ENCODE measurements around the gene ANKRD16.
"Not testable (repeated sequence)": the region's sequence is repeated elsewhere in the genome, so short reads cannot be mapped to it uniquely, and the experiment has no call there.

The ANKRD16 gene

DNA sequence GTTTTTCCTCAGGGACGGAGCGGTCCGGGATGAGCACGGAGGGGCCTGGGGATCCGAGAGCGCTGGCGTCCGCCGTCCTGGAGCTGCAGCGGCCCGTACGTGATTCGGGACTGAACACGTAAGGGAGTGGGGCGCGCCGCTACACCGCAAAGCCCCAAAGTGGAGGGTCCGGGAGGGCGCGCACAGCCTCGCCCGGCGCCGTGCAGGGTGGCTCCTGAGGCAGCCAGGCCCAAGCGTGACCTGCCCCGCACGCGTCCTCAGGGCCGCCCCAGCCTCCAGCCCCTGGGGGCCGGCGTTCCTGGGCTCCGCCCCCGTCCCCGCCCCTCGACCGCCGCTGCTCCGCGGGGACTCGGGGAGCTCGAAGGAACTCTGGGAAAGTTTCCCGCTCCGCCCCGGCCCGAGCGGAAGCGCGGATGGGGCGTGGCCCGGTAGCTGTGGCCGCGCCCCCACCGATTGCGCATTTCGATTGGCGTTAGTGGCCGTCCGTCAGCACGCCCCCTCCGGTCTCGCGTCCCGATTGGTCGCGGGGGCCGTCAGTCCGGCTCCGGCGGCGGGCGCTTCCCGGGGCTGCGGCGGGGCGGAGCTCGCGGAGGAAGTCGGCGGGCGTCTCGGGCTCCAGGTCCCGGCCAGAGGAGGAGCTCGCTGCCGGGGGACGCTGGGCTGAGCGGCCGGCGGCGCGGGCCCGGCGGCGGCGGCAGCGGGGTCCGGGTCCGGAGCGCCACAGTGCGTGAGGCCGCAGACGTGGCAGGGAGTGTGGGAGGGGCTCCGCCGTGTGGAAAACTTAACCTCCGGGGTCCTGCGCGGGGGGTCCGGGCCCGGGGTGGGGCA is at the start of gene ANKRD16, which contains the start of gene FBH1:
TSS of gene ANKRD16 (minus strand) at position 270 of the 828 bp plus-strand sequence. CDS start 539 bp downstream, outside the sequence.
TSS of gene FBH1 (plus strand) at position 620 of the 828 bp plus-strand sequence. CDS start at position 723, 103 bp downstream.
- DNase-seq = peak; percentile 98

DNA sequence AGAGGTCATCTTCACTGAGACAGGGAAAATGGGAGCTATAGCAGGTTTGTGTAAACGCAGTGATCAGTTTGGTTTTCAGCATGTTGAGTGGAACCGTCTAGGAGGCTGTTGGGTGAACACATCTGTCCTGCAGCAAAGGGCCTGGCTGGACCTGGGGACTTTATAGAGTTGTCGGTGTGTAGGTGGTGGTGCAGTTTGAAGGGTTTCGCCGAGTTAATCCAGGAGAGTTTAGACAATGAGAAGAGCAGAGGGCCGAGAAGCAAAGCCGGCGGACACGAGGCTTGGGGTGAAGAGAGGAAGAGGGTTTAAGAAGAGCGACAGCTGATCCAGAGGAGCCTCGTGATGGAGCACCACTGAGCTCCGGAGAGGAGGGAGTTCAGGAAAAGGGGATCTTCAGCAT is 48.6 kb upstream of the ANKRD16 start:
- no peak for DNase-seq

DNA sequence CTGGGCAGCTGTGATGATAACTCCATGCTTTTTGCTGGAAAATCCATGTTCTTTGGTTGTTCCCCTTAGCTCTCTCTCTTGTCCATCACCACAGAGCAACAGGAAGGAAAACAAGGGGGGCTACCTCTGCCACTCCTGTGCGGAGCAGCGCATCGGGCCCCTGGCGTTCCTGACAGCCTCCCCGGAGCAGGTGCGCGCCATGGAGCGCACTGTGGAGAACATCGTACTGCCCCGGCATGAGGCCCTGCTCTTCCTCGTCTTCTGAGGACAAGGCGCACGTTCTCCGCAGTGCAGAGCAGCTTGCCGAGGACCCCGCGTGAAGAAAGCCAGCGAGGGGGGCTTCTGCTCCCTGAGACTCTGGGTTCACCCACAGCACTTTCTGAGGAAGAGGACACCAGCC is 47.3 kb upstream of the ANKRD16 start:
- DNase-seq = no peak

DNA sequence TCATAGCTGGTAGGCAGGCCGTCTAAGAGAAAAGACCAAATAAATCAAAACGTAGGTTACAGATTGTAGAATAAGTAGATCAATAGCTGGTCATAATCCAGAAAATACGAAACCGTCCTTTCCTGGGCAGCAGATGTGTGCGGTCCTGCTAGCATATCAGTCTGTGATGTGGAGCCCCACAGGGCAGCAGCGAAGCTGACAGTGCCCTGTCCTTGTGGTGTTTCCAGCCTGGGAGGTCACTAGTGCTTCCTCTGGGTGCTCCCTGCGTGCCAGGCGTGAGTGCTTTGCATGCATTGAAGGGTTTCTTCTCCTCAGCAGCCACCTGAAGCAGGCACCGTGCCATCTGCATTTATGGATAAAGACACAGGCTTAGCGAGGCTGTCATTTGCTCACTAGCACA is 45.9 kb upstream of the ANKRD16 start:
- no peak for DNase-seq

GRCh38 chr10:5933909-5934546 is 44.3 kb upstream of the ANKRD16 start:
- DNase-seq = no peak

DNA sequence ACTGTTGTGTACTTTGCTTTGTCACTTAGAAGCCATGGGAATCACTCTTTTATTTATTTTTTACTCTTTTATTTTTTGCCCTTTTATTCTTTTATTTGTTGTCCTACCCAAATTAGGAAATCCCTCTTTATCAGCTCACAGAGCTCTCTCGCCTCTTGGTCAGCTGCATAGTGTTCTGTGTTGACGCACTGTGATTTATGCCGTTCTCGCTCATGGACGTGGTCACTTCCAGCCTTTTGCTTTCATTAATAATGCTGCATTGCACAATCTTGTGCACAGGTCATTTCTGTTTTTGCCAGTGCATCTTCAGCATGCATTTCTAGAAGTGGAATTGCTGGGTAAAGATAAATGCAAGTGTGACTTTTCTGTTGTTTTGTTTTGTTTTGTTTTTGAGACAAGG is 42.7 kb upstream of the ANKRD16 start:
- DNase-seq = no peak

DNA sequence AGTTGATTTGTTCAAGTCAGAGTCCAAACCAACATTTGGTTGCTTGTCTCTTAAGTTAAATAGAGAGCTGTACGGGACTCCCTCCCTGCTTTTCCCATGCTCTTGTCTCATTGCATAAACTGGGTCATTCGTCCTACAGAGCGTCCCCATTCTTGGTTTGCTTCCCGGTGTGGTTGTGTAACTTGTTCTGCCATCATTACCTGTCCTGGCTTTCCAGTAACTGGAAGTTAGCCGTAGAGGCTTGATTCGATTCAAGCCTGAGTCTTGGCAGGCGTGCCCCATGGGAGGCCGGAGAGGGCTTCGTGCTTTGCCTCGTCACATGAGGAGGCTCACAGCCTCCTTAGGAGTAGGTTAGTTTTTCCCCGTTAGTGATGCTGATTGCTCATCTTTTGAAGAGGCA is 40.6 kb upstream of the ANKRD16 start:
- no peak for DNase-seq

DNA sequence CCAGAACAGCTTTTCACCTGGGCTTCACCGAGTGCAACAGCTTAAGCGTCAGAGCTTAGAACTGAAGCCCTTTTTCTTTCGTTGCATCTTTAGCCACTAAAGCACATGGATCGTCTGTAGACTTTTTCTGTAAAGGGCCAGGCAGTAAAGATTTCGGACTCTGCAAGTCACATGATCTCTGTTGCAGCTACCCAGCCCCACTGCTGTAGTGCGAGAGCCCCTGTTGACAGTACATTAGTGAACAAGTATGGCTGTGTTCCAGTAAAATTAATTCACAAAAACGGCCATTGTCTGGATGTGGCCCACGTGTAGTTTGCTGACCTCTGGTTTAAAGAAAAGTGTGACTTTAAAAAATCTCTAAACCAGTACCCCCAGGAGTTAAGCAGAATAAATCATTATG is 39.7 kb upstream of the ANKRD16 start:
- DNase-seq = no peak

DNA sequence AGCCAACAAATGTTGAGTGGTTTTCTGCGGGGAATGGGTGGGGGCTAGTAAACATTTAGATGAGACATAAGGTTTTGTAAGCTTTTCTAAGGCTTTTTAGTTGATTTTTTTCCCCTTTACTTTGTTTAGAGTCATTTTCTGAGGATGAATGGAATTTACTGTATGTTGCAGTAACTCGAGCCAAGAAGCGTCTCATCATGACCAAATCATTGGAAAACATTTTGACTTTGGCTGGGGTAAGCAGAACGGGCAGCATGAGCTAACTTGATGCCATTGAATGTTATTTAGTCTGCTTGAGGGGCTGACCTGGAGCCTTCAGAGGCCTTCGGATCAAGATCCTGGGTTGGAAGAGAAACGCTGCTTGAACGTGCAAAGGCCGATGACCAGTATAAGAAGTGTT is 37.6 kb upstream of the ANKRD16 start:
- DNase-seq = no peak

DNA sequence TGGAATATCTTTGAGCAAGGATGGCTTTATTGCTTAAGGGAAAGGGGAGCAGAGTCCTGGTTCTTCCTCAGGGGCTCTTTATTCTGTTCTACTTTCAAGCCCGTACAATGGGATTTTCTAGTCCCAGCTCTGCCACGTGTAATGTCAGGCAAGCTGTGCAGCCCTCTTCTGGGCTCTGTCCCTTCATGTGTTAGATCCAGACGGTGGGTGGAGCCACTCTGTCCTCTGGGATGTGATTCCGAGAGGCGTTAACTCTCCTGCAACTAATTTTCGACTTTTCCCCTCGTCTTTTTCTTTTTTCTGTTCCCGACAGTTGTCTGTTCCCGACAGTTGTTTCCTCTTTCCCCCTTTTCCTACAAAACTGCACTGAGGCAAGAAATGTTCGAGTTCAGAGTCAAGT is 35.2 kb upstream of the ANKRD16 start:
- no peak for DNase-seq

GRCh38 chr10:5921746-5922145 is 32.1 kb upstream of the ANKRD16 start:
- no peak for DNase-seq

GRCh38 chr10:5919568-5919967 is 29.9 kb upstream of the ANKRD16 start:
- DNase-seq = no peak

GRCh38 chr10:5918763-5919162 is 29.1 kb upstream of the ANKRD16 start:
- DNase-seq = no peak

DNA sequence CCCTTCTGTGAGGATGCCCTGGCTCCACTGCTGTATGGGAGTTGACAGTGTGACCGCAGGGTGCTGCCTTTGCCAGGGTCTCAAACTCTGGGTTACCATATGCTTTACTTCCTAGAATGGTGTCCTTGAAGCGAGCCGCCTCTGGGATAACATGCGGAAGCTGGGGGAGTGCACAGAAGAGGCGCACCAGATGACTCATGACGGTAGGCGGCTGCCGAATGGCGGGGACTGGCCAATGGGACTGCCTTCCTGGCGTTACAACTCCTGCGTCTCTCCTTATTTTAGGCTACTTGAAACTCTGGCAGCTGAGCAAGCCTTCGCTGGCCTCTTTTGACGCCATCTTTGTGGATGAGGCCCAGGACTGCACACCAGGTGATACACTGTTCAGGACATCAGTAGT is 27.6 kb upstream of the ANKRD16 start:
- no peak for DNase-seq

DNA sequence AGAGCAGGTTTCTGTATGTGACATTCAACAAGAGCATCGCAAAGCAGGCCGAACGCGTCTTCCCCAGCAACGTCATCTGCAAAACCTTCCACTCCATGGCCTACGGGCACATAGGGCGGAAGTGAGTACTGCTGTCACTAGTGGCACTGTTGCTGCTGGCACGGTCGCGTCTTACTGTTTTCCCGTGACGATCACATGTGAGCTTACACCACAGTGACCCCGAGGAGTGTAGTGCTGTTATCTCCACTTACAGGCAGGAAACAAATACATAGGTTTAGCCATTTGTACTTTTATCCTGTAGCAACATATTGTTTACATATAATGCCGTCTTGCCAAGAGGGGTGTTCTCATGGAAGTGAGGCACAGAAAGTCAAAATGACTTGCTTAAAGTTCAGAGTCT is 25.8 kb upstream of the ANKRD16 start:
- no peak for DNase-seq

- DNase-seq = no peak
Measured at GRCh38 chr10:5913736-5914135, 24.0 kb upstream of the ANKRD16 start.

DNA sequence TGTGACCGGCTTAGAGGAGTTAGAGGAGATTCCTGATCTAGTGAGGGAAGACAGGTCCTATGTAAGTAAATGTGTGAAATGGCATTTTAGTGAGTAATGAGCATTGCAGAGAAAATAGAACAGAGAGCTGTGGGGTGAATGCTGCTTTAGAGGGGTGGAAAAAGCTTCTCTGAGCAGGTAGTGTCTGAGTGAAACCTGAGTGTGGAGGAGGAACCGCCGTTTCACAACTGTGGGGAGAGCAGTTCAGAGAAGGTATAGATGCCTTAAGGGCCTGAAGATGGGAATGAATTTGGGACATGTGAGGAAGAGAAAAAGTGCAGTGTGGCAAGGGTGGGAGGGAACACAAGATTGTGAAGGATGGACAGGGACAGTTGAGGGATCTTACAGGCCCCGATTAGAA is 22.0 kb upstream of the ANKRD16 start:
- no peak for DNase-seq

GRCh38 chr10:5910323-5911100 is 20.8 kb upstream of the ANKRD16 start:
- no peak for DNase-seq

DNA sequence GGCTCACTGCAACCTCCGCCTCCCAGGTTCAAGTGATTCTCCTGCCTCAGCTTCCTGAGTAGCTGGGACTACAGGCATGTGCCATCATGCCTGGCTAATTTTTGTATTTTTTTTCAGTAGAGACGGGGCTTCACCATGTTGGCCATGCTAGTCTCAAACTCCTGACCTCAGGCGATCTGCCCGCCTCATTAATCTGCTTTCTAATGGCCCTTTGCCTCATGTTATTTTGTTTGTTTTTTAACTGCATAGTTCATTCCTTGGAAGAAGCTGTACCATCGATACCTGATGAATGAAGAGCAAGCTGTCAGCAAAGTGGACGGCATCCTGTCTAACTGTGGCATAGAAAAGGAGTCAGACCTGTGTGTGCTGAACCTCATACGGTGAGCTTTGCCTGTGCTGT is 19.0 kb upstream of the ANKRD16 start:
- DNase-seq = not testable (repeated sequence)

DNA sequence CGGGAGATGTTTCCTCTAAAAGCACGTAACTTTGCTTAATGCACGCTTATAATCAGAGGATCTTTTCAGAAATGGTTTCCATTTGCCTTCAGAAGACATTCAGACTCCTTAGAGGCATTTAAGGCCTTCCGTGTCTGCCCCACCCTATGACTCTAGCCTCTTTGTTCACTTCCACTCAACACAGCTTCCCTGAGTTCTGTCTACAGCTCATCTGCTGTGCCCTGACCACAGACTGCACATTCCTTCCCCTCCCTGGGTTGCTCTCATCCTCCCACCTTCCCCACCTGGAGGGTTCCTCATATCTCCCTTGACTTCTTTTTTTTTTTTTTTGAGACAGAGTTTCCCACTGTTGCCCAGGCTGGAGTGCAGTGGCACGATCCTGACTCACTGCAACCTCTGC is 17.0 kb upstream of the ANKRD16 start:
- no peak for DNase-seq

DNA sequence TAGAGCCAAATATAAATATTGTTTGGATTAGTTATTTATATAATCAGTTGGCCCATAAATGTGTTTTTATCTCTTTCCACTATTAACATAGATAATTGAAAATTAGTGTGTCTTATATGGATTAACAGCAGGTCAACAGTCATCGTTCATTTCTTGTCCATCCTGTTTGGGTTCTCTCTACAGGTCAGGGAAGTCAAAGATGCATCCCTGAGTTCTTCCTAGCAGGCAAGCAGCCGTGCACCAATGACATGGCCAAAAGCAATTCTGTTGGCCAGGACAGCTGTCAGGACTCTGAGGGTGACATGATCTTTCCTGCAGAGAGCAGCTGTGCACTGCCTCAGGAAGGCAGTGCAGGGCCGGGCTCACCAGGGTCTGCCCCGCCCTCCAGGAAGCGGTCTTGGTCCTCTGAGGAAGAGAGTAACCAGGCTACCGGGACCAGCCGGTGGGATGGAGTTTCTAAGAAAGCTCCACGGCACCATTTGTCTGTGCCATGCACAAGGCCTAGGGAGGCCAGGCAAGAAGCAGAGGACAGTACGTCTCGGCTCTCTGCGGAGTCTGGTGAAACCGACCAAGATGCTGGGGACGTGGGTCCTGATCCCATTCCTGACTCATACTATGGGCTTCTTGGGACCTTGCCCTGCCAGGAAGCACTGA is 16.3 kb upstream of the ANKRD16 start:
- no peak for DNase-seq

- DNase-seq = no peak
Measured at GRCh38 chr10:5904227-5904626, 14.5 kb upstream of the ANKRD16 start.

- no peak for DNase-seq
Measured at GRCh38 chr10:5903563-5903962, 13.9 kb upstream of the ANKRD16 start.

All from CD4-positive, alpha-beta T cell treated with Interleukin-6 for 4 hours (primary cell).